Stimulated activated CD8-positive, alpha-beta memory T cell treated with anti-CD3 and anti-CD28 coated beads, Interleukin-15, amount 100 ng/mL, for 4 hours (primary cell): Measurements from ENCODE around the gene VPS52.
"Not testable (repeated sequence)": the region's sequence is repeated elsewhere in the genome, so short reads cannot be mapped to it uniquely, and the experiment has no call there.

Experiments
- DNase-seq, 2 donors: peaks; one replicate each; pipeline ENCODE4 v3.0.0-alpha.2; 2020; ENCODE audit warnings: low read depth in 2 of 2

VPS52 gene

DNA sequence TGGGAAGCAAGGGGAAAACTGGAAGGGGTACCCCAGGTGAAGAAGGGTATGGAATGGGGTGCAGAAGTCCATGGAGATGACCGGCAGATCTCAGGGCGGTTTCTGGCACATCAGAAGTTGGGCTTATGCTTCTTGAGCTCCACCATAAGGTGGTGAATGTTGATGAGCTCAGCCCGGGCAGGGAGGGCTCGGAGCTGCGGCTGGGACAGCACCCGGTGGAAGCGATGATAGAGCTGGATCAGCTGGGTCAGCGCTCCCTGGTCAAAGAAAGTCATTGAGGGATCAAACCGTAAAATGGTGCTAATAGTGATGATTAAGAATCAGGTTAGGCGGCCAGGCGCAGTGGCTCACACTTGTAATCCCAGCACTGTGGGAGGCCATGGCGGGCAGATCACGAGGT lies 20.9 kb downstream of the VPS52 start:
- no peak for DNase-seq

DNA sequence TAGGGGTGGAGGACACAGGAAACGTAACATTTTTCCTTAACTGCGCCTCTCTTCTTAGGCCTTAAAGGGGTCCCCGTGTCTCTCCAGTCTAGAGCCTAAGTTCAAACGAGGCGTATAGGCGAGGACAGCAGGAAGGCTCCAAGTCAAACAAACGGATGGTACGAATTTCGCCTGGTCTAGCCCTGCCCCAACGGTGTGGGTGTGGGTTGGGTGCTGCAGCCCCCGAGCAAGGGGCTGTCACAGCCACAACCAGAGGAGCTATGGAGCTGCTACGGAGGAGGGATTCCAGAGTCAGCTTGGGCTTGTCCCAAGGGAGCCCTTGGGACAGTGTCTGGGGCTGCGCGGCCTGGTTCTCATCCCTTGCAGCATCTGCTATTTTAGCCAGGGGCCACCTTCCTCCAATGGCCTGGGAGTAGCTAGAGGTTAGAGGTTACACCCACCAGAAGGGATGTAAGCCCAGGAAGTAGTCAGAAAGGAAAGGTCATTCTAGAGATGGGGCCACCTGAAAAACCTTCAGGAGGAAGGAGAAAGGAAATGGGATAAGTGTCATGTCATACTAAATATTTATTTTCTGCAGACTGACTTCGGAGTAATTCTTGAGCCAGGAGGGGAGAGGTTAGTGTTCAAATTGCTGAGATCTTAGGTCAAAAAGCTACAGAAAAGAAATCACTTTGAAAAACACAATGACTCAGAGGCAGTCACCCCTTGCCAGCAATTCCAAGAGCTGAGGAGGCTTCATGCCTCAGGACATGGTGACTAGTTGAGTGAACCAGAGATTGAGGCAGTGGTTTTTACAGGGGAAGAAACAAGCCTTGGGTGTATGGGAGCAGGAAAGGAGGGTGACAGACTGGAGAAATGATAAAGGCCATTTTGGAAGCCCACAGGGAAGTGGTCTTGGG lies 21.7 kb downstream of the VPS52 start:
- no peak for DNase-seq

DNA sequence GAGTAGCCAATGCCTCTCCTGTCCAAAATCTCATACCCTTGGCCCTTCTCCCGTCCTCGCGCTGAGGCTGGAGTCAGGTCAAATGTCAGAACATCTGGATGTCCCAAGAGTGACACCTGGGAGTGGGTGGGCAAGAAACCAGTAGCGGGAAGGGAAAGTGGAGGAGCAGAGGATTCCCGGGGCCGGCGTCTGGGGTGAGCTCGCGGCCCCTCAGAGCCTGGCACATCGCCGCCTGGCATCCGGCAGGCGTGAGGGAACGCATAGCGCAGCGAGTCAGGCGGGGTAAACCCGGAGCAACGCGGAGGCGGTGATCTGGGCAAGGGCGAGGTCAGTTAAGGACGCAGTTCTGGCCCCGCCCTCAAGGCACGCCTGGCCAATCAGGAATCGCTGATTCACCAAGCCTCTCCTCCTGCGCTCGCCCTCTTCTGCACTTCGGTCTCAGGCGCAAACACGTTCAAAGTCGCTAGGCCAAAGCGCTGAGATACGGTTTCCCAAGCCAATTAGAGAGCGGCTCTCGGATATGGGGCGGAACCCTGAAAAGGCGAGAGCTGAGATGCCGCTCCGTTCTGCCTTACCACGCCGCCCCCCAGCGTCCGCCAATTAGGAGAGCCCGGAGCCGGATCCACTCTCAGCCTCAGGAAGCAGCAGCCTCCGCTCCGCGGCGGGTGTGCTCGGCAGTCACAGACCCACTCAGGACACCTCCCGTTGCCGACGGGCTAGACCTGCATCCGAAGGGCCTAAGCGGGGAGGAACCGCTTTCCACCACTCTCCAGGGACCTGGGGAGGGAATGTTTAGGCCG lies 22.5 kb downstream of the VPS52 start:
- peak; percentile 90 to 92 for DNase-seq

DNA sequence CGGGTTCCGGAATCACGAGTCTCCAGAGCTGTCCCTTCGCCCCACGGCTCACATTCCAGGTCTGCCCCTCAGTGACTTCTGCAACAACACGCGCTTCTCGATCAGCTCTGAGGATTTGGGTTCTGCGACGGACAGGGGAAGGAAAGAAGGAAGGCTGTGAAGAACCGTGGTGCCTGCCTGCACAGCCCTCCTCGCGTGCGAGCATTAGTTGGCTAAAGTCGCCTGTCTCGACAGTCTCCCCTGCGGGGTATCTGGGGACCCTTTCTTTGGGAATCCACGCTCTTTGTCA lies 23.1 kb downstream of the VPS52 start:
- no peak for DNase-seq

DNA sequence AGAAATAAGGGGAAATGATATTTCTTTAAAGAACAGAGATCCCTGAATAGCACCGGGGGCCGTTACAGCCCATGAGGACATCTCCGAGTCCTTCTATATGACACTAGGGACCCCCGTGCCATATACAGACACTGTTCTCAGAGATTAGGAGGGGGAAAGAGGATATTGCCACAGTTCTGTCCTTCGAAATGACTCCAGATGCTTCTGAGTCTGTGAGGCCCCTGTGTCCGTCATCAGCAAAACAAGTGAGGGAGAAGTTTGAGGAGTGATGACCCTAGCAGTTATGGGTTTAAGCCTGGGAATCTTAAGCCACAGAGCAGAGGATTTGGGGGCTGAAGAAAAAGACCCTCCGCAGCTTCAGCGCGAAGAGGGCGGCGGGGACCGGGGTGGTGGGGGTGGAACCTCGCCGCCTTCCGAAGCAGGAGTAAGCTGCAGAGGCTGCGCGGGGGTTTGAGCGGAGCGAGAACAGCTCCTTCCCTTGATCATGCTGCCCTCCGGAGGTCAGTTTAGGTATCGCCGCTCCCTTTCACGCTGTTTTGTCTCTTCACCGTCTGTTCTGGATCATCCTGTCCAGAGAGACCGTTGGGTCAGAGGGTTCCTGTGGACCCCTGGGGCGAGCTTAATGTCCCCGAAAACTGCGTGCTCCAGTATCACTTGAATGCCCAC lies 23.6 kb downstream of the VPS52 start:
- peak; percentile 72 to 84 for DNase-seq

DNA sequence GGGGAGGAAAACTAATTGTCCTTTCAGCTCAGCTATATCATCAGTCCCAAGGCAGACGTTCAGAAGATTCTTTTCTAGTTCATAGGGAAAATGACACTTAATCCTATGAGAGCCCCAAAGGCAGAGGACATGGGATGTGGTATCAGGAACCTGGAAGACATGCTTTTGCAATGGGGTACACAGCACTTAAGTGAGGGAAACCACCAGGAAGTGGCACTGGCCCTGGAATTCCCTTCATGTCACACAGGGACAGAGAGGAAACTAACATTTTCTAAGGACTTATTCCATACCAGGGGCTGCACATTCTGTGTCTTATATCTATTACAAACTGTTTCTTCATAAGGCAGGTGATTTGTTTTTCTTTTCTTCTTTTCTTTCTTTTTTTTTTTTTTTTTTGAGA lies 28.2 kb downstream of the VPS52 start:
- DNase-seq = no peak

DNA sequence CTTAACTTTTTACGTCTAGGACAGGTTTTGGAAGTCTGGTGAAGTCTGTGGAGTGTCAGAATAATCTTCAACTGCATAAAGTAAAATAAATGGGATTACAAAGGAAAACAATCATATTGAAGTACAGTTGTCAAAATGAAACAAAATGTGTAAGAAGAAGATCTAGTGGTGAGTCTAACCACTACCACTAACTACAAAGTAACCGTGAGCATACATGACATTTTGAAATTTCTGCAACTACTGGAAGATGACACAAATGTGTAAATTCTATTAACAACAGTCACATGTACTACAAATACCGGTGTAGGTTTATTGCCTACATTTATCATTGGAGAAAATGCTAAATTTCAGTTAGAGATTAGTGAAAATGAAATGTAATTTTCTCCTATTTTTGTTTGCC lies 29.7 kb downstream of the VPS52 start:
- no peak for DNase-seq

DNA sequence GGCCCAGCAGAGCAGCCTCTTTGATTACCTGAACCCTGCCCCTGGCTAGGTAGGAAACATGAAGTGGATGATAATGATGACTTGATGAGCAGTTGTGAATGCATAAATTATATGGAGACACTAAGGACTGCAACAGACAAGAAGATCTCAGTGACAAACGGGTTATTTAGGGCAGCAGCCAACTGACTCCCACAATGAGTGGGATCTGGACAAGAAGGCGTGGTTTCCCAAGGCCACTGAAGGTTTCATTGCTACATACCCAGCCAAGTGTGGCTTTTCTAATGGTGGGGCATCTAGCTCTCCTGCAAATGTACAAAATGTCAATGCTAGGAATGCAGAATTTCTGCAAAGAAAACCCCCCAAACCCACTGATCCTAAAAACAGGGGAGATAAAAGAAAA lies 33.9 kb downstream of the VPS52 start:
- DNase-seq = no peak

DNA sequence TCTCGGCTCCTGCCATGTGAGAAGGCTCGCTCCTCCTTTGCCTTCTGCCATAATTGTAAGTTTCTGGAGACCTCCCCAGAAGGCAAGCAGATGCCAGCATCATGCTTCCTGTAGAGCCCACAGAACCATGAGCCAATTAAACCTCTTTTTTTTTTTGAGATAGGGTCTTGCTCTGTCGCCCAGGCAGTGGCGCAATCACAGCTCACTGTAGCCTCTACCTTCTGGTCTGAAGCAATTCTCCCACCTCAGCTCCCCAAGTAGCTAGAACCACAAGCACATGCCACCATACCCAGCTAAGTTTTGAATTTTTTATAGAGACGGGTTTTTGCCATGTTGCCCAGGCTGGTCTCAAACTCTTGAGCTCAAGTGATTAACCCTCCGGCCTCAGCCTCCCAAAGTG lies 34.8 kb downstream of the VPS52 start:
- no peak for DNase-seq

DNA sequence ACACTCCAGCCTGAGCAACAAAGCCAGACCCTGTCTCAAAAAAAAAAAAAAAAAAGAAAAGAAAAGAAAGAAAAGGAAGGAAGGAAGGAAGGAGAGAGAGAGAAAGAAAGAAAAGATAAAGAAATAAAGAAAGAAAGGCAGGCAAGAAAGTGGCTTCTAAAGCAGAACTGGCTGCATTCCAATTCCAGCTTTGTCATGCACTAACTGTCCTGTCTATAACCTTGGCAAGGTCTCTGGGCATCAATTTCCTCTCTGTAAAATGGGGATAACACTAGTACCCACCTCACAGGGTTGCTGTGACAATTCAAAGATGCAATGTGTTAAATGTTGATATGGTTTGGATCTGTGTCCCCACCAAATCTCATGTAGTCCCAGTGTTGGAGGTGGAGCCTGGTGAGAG lies 35.3 kb downstream of the VPS52 start:
- no peak for DNase-seq

DNA sequence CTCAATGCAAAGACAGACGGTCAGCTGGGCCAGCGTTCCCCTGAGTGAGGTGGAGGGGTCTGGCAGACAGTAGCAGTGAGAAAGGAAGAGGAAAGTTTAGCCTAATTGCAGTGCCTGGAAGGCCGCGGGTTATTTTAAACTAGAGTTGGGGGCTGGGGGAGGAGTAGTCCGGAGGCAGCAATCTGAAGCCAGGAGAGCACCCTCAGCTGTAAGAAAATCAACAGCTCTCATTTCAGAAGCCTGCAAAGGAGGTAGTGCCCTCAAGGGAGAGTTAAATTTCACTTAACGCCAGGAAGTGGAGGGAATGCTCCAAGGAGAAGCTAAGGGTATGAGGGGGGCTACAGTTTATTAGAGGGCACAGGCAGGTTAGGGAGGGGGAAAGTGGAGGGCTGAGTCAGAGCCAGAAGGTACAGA lies 36.4 kb downstream of the VPS52 start:
- no peak for DNase-seq

DNA sequence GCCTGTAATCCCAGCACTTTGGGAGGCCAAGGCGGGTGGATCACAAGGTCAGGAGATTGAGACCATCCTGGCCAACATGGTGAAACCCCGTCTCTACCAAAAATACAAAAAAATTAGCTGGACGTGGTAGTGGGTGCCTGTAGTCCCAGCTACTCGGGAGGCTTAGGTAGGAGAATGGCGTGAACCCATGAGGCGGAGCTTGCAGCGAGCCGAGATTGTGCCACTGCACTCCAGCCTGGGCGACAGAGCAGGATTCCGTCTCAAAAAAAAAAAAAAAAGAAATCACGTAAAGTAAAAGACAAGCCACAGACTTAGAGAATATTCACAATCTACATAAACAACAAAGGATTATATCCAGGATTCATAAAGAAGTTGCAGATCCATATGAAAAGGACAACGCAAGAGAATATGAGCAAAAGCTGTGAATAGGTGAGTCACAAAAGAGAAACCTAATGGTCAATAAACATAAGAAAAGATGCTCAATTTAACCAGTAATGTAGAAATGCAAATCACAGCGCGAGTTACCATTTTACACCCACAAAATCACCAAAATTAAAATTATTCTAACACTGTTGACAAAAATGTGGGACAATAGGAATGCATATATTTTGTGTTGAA lies 45.1 kb downstream of the VPS52 start:
- DNase-seq = not testable (repeated sequence)

DNA sequence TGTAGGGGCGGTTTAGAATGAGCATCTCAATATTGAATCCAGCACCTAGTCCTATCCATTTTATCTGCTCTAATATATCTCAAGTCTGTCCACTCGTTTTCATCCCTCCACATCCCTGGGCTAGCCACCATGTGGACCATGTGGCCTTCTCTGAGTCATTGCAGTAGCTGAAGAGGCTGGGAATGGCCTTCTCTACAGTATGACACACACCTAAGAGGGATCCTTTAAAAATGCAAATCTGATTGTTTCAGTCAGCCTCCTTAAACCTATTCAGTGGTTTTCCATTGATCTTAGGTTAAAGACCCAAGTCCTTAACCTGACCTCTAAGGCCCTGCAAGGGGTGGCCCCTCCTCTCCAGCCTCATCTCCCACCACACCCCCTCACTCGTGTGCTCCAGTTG lies 54.0 kb downstream of the VPS52 start:
- DNase-seq = no peak

DNA sequence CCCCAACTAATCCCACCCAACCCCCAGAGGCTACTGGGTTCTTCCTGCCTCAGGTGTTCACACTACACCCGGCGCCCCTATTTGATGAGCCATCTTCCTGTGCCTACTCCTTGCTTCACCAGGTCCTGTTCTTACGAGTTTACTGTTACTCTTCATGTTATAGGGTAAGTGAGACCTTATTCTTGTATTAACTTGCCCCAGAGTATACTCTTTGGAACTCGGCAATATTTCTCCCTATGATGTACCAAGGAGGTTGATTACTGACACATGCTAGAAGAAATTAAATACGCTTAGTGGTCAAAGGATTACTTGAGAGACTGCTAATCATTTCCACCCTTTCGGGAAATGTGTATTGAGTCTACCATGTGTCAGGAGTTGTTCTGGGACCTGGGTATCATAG lies 54.4 kb downstream of the VPS52 start:
- no peak for DNase-seq

DNA sequence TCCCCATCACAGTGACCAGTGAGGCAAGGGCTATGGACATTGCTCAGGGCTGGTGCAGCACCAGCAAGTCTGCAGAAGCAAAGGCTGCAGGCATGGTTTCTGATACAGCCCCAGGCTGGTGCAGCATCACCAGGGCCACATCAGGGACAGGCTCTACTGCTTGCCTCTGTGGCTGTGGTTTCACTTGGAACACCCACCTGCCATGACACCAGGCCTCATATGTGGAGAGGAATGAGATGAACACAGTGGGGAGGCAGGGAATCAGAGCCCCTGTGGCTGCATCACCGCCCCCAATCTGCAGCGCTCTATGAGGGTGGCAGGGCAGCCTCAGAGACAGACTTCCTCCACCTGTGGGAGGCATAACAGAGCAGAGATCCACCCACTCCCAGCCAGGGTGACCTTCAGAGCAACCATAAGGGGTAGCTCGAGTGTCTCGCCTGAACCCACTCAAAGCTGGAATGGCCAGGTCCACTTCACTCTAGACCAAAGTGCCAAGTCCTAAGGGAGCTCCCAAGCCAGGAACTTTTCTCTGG lies 55.5 kb downstream of the VPS52 start:
- DNase-seq = no peak

DNA sequence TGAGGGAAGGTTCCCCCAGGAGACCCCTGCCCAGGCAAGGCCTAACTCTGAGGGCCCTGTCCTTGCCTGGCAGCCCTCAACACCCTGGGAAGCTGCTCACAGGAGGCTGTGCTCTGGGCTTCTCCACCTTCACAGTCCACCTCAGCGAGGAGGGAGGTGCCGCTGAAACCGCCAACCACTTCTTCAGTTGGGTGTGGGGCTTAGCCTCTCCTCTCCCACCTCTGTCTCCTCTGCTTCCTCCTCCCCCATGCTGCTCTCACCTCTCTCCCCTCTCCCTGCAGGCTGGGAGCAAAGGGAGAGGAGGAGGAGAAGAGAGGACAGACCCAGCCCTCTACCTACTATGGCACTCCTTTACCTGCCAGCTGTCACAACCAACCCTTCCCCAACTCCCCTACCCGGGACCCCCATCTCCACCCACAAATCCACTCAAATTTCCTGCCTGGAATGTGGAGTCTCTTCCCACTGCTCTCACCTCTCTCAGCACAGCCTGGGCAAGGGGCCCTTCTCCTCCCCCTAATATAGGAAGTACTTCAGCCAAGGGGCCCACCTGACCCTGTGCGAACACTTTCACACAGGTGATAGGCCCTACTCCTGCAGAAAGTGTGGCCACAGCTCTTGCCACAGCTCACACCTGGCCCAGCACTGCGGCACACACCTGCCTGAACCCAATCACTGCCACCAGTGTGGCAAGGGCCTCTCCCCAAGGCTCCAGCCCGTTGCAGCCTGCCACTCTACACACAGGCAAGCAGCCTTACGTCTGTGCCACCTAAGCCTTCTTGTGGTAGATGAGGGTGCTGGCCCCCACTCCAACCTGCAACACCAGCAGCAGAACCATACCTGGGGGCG lies 56.2 kb downstream of the VPS52 start:
- DNase-seq = no peak

DNA sequence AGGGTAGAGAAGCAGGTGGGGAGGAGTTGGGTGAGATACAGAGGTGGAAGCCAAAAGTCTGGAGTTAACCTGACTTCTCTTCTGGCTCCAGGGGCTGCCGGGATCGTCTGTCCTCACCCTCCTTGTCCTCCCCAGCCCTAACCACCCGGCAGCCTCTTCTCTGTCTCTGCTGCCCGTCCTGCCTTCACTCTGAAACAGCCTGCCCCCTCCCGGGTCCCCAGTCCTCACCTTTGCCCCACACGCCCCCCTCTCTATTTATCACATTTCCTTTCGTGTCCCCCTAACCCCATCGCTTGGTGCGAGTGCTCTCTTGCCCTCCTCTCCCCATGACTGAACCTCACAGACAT lies 57.7 kb downstream of the VPS52 start:
- no peak for DNase-seq

DNA sequence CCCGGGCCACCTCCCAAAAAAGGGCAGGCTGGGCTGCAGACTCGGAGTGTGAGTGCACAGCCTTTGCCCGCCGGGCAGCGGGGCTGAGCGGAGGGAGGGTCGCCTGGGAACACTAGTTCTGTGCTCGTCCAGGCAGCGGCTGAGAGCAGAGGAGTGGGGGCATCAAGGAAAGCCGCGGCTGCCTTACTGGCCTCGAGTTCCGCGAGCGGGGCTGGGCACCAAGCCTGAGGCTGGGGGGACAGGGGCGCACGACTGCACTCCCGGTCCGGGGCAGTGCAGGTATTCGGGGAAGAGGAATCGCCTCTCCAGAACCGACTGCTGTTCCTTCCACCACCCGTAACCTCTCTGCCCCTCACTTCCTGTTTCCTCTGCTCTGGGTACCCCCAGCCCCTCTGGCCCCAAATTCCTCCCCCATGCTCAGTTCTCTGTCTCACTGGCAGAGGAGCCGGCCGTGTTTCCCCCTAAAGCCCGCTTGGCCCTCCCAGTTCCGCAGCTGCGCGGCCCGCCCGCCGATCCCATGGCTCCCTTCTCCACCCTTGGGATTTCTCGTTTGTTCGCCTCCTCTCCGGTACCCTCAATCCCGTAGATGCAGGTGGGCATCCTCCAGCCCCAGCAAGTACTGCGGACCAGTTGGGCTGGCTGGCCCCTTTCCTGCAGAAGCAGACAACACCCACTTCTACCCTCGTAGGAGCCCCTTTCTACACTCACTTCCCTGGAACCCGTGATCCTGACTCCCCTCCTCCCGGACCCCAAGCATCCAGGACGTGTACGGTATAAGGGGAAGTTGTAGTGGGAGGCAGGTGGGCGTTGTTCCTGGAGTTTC lies 58.3 kb downstream of the VPS52 start:
- DNase-seq = no peak

DNA sequence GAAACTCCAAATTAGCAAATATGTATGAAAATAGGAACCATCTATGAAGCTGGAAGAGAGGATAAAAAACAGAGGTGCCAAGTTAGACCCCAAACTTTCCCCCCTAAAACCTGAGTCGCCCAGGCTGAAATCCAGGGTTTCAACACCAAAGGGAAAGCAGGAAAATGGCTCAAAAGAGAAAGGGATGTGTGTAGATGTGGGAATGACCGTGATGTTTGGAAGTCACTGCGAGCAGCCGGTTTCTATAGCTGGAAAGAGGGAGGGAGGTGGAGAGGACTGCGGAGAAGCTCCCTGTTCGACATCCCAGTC lies 58.9 kb downstream of the VPS52 start:
- DNase-seq = no peak

DNA sequence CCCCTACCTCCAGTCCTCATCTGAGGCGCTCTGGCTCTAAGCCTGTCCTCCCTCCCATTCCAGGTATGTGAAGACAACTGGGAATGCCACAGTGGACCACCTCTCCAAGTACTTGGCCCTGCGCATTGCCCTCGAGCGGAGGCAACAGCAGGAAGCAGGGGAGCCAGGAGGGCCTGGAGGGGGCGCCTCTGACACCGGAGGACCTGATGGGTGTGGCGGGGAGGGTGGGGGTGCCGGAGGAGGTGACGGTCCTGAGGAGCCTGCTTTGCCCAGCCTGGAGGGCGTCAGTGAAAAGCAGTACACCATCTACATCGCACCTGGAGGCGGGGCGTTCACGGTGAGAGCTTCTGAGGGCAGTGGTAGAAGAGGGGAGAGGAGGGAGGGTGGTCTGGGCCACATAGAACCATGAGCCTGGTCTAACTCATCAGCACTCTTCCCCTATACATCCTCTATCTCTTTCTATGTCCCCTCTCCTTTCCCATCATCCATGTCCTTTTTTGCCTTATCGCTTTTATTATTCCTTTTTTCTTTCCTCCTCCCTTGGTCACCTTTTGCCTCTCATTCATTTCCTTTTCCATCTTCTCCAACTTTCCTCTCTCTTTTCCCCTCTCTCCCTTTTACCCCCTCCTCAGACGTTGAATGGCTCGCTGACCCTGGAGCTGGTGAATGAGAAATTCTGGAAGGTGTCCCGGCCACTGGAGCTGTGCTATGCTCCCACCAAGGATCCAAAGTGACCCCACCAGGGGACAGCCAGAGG lies 59.8 kb downstream of the VPS52 start:
- DNase-seq = no peak
